HEK293 (cell line): ENCODE measurements around the gene TTC13.

ENCODE experiments used
- CTCF ChIA-PET: fragments of 350-600 bp; formaldehyde crosslinking; extraction: SDS; loops from one replicate; lab custom pipeline; 2021; ENCODE audit warnings: antibody characterized with exemption; lab: Yijun Ruan, JAX
- POLR2A ChIA-PET: fragments of 300-600 bp; formaldehyde crosslinking; extraction: SDS; loops from one replicate; lab custom pipeline; 2020; ENCODE audit warnings: antibody characterized with exemption, inconsistent platforms; lab: Yijun Ruan, JAX
- H3K27ac ChIP-seq: fragments of 200-500 bp; sonication (Bioruptor generic); 2 replicates; pipeline ENCODE4 v1.5.1; 2014; ENCODE audit warnings: low read depth, low read length, control low read depth, inconsistent platforms; ENCODE audit errors: extremely low read depth
- H3K36me3 ChIP-seq, 2 experiments: fragments of 200-500 bp in 1 of 2; sonication (Bioruptor generic) in 1 of 2; 1 replicate in 1 of 2; 2 replicates in 1 of 2; pipeline ENCODE4 v1.5.1; 2014 to 2017; ENCODE audit warnings: inconsistent platforms in 2 of 2, low read length in 2 of 2; ENCODE audit not compliant: control insufficient read depth in 2 of 2, insufficient read depth in 1 of 2
- H3K4me1 ChIP-seq: fragments of 200-500 bp; sonication (Bioruptor generic); 2 replicates; pipeline ENCODE4 v1.5.1; 2014; ENCODE audit warnings: mild to moderate bottlenecking, low read length, inconsistent platforms; ENCODE audit not compliant: control insufficient read depth, insufficient read depth
- H3K4me3 ChIP-seq: 2 replicates; pipeline ENCODE4 v1.5.1; 2011; ENCODE audit warnings: low read depth, mild to moderate bottlenecking, control low read depth, low read length, moderate library complexity
- H3K9me3 ChIP-seq: fragments of 200-500 bp; sonication (Bioruptor generic); 2 replicates; pipeline ENCODE4 v1.5.1; 2014; ENCODE audit warnings: low read depth, low read length, inconsistent platforms; ENCODE audit not compliant: control insufficient read depth, insufficient read depth
- AEBP2 ChIP-seq: fragments of 450-650 bp; formaldehyde crosslinking; IDR thresholded peaks from 2 replicates; pipeline ENCODE4 v1.5.1; 2016; ENCODE audit warnings: missing biosample characterization, missing genetic modification characterization, borderline replicate concordance
- BCL11B ChIP-seq: fragments of 450-650 bp; formaldehyde crosslinking; IDR thresholded peaks from 2 replicates; pipeline ENCODE4 v1.5.1; 2016; ENCODE audit warnings: low read depth, missing biosample characterization, missing genetic modification characterization
- CTCF ChIP-seq: fragments of 450-650 bp; formaldehyde crosslinking; IDR thresholded peaks from 2 replicates; pipeline ENCODE4 v1.5.1; 2016; ENCODE audit warnings: missing biosample characterization, missing genetic modification characterization
- GLIS1 ChIP-seq: fragments of 450-650 bp; formaldehyde crosslinking; IDR thresholded peaks from 2 replicates; pipeline ENCODE4 v1.5.1; 2016; ENCODE audit warnings: missing biosample characterization, missing genetic modification characterization
- GLIS2 ChIP-seq: fragments of 450-650 bp; formaldehyde crosslinking; IDR thresholded peaks from 2 replicates; pipeline ENCODE4 v1.5.1; 2016; ENCODE audit warnings: missing biosample characterization, missing genetic modification characterization
- HIC1 ChIP-seq: fragments of 450-650 bp; formaldehyde crosslinking; IDR thresholded peaks from 2 replicates; pipeline ENCODE4 v1.5.1; 2016; ENCODE audit warnings: missing biosample characterization, missing genetic modification characterization
- RBAK ChIP-seq: fragments of 450-650 bp; formaldehyde crosslinking; IDR thresholded peaks from 2 replicates; pipeline ENCODE4 v1.5.1; 2016; ENCODE audit warnings: missing biosample characterization, missing genetic modification characterization
- ZBTB44 ChIP-seq: fragments of 450-650 bp; IDR thresholded peaks from 2 replicates; pipeline ENCODE4 v1.5.1; 2018; ENCODE audit warnings: missing biosample characterization, mild to moderate bottlenecking, missing genetic modification characterization
- ZNF114 ChIP-seq: fragments of 450-650 bp; formaldehyde crosslinking; IDR thresholded peaks from 2 replicates; pipeline ENCODE4 v1.5.0; 2017; ENCODE audit warnings: missing biosample characterization, missing genetic modification characterization
- ZNF132 ChIP-seq: fragments of 450-650 bp; formaldehyde crosslinking; IDR thresholded peaks from 2 replicates; pipeline ENCODE4 v1.5.1; 2017; ENCODE audit warnings: missing biosample characterization, missing genetic modification characterization, borderline replicate concordance
- ZNF155 ChIP-seq: fragments of 450-650 bp; formaldehyde crosslinking; IDR thresholded peaks from 2 replicates; pipeline ENCODE4 v1.5.1; 2016; ENCODE audit warnings: missing biosample characterization, missing genetic modification characterization
- ZNF202 ChIP-seq: fragments of 450-650 bp; formaldehyde crosslinking; IDR thresholded peaks from 2 replicates; pipeline ENCODE4 v1.5.1; 2016; ENCODE audit warnings: missing biosample characterization, missing genetic modification characterization, borderline replicate concordance
- ZNF221 ChIP-seq: fragments of 450-650 bp; formaldehyde crosslinking; IDR thresholded peaks from 2 replicates; pipeline ENCODE4 v1.5.1; 2017; ENCODE audit warnings: missing biosample characterization, missing genetic modification characterization, borderline replicate concordance
- ZNF23 ChIP-seq: fragments of 450-650 bp; formaldehyde crosslinking; IDR thresholded peaks from 2 replicates; pipeline ENCODE4 v1.5.1; 2016; ENCODE audit warnings: missing biosample characterization, missing genetic modification characterization, borderline replicate concordance
- ZNF24 ChIP-seq: fragments of 450-650 bp; formaldehyde crosslinking; IDR thresholded peaks from 2 replicates; pipeline ENCODE4 v1.5.1; 2016; ENCODE audit warnings: missing biosample characterization, missing genetic modification characterization
- ZNF324 ChIP-seq: fragments of 450-650 bp; formaldehyde crosslinking; IDR thresholded peaks from 2 replicates; pipeline ENCODE4 v1.5.1; 2016; ENCODE audit warnings: missing biosample characterization, missing genetic modification characterization
- ZNF366 ChIP-seq: fragments of 450-650 bp; formaldehyde crosslinking; conservative IDR thresholded peaks from 2 replicates; pipeline ENCODE4 v1.5.1; 2016; ENCODE audit warnings: missing biosample characterization, missing genetic modification characterization
- ZNF37A ChIP-seq: fragments of 450-650 bp; IDR thresholded peaks from 2 replicates; pipeline ENCODE4 v1.5.1; 2018; ENCODE audit warnings: missing biosample characterization, missing genetic modification characterization
- ZNF513 ChIP-seq: fragments of 450-650 bp; IDR thresholded peaks from 2 replicates; pipeline ENCODE4 v1.5.1; 2018; ENCODE audit warnings: missing biosample characterization, missing genetic modification characterization
- ZNF701 ChIP-seq: fragments of 450-650 bp; formaldehyde crosslinking; IDR thresholded peaks from 2 replicates; pipeline ENCODE4 v1.5.1; 2016; ENCODE audit warnings: missing biosample characterization, missing genetic modification characterization
- ZSCAN5A ChIP-seq: fragments of 450-650 bp; formaldehyde crosslinking; IDR thresholded peaks from 2 replicates; pipeline ENCODE4 v1.5.1; 2016; ENCODE audit warnings: missing biosample characterization, missing genetic modification characterization
- TF ChIP-seq, protein P1 (sequence below): fragments of 450-650 bp; formaldehyde crosslinking; IDR thresholded peaks from 2 replicates; pipeline ENCODE4 v1.5.1; 2017; ENCODE audit warnings: missing biosample characterization, missing genetic modification characterization

The TTC13 gene

GRCh38 chr1:230869500-230869899 is 109.2 kb downstream of the TTC13 start:
- Histone ChIP-seq H3K27ac (no peak overlapping the region), H3K4me1 (peaks cover 9% of the 10 kb centered on the region), H3K36me3 (peaks cover 0 to 4% of the 10 kb centered on the region in 2 experiments; a peak in 1 of 3 replicates), H3K9me3 (no peaks in the 10 kb centered on the region), H3K4me3 (no peak overlapping the region)
- ChIA-PET POLR2A (interaction anchor here (0.7 to 2.4 kb wide), 4 partner anchors 32 to 913 kb away, joined by 3 to 7 read pairs (median 4); partner anchors contain the start of gene SPRTN), CTCF (interaction anchor here (0.7 to 2.8 kb wide), 3 partner anchors 9 to 127 kb away, joined by 3 to 12 read pairs (median 3); no protein-coding TSS in a partner anchor)
- TF ChIP-seq, protein P1, sequence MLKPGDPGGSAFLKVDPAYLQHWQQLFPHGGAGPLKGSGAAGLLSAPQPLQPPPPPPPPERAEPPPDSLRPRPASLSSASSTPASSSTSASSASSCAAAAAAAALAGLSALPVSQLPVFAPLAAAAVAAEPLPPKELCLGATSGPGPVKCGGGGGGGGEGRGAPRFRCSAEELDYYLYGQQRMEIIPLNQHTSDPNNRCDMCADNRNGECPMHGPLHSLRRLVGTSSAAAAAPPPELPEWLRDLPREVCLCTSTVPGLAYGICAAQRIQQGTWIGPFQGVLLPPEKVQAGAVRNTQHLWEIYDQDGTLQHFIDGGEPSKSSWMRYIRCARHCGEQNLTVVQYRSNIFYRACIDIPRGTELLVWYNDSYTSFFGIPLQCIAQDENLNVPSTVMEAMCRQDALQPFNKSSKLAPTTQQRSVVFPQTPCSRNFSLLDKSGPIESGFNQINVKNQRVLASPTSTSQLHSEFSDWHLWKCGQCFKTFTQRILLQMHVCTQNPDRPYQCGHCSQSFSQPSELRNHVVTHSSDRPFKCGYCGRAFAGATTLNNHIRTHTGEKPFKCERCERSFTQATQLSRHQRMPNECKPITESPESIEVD (tag by site-specific recombination): no peak
- TF ChIP-seq ZNF701 (tag by site-specific recombination) (no peak), ZNF24 (tag by site-specific recombination) (no peak), ZSCAN5A (tag by site-specific recombination) (no peak), ZNF37A (tag by site-specific recombination) (no peak), ZNF221 (tag by site-specific recombination) (no peak), RBAK (tag by site-specific recombination) (no peak), ZBTB44 (tag by site-specific recombination) (no peak), ZNF23 (no peak), ZNF202 (tag by site-specific recombination) (no peak), ZNF366 (tag by site-specific recombination) (no peak), GLIS1 (no peak), ZNF324 (tag by site-specific recombination) (no peak), BCL11B (tag by site-specific recombination) (no peak), ZNF132 (tag by site-specific recombination) (no peak), HIC1 (tag by site-specific recombination) (no peak)

- CTCF ChIA-PET: interaction anchor here (0.7 to 2.8 kb wide), 4 partner anchors 10 to 126 kb away, joined by 3 to 12 read pairs (median 3); no protein-coding TSS in a partner anchor
- no peak for TF ChIP-seq AEBP2 (tag by site-specific recombination)
- no peak for TF ChIP-seq ZNF114
- TF ChIP-seq CTCF (tag by site-specific recombination): peak; percentile 67
- TF ChIP-seq GLIS2 (tag by site-specific recombination): no peak
- TF ChIP-seq ZNF155 (tag by site-specific recombination): no peak
- no peak for TF ChIP-seq ZNF513 (tag by site-specific recombination)
Observed at GRCh38 chr1:230868736-230869385, 109.8 kb downstream of the TTC13 start.

More at GRCh38 chr1:230868736-230869385, 109.8 kb downstream of the TTC13 start:
- Histone ChIP-seq H3K4me1 (peaks cover 9% of the 10 kb centered on the region), H3K27ac (peak overlapping the region; percentile 47; the same call in 1 of the 2 replicates), H3K36me3 (peaks cover 0 to 4% of the 10 kb centered on the region in 2 experiments; a peak in 1 of 3 replicates), H3K4me3 (peak overlapping the region; percentile 90), H3K9me3 (no peaks in the 10 kb centered on the region)
- POLR2A ChIA-PET: interaction anchor here (0.6 to 2.4 kb wide), 9 partner anchors 10 to 683 kb away, joined by 3 to 11 read pairs (median 3); partner anchors contain the start of gene SPRTN
